HG03460 (cell line): Measurements from ENCODE around the gene B3GNT8.
"Not testable (repeated sequence)": the region's sequence is repeated elsewhere in the genome, so short reads cannot be mapped to it uniquely, and the experiment has no call there.

Experiments
- ATAC-seq: cut with Tn5 transposase; IDR thresholded peaks from one replicate; pipeline ENCODE4 v1.9.1; 2021; ENCODE audit not compliant: unreplicated experiment

Gene B3GNT8

GRCh38 chr19:41416194-41416674 lies 10.9 kb downstream of the B3GNT8 start:
- ATAC-seq, result no peak

GRCh38 chr19:41415154-41415571 lies 12.0 kb downstream of the B3GNT8 start:
- no peak for ATAC-seq

- no peak for ATAC-seq
Measured at GRCh38 chr19:41414461-41414860, 12.7 kb downstream of the B3GNT8 start.

- no peak for ATAC-seq
Measured at GRCh38 chr19:41413947-41414346, 13.2 kb downstream of the B3GNT8 start.

- no peak for ATAC-seq
Measured at GRCh38 chr19:41412953-41413352, 14.2 kb downstream of the B3GNT8 start.

- ATAC-seq, result no peak
Measured at GRCh38 chr19:41411968-41412265, 15.3 kb downstream of the B3GNT8 start.

- no peak for ATAC-seq
Measured at GRCh38 chr19:41411100-41411967, 15.8 kb downstream of the B3GNT8 start.

- no peak for ATAC-seq
Measured at GRCh38 chr19:41410336-41411054, 16.7 kb downstream of the B3GNT8 start.

- ATAC-seq, result no peak
Measured at GRCh38 chr19:41409288-41409687, 17.9 kb downstream of the B3GNT8 start.

- not testable (repeated sequence) for ATAC-seq
Measured at GRCh38 chr19:41408846-41409245, 18.3 kb downstream of the B3GNT8 start.

GRCh38 chr19:41408256-41408655 lies 18.9 kb downstream of the B3GNT8 start:
- no peak for ATAC-seq

- no peak for ATAC-seq
Measured at GRCh38 chr19:41407271-41407670, 19.9 kb downstream of the B3GNT8 start.

- no peak for ATAC-seq
Measured at GRCh38 chr19:41405776-41406175, 21.4 kb downstream of the B3GNT8 start.

- ATAC-seq, result no peak
Measured at GRCh38 chr19:41403181-41403970, 23.8 kb downstream of the B3GNT8 start.

GRCh38 chr19:41402010-41402409 lies 25.2 kb downstream of the B3GNT8 start:
- no peak for ATAC-seq

- no peak for ATAC-seq
Measured at GRCh38 chr19:41401483-41401882, 25.7 kb downstream of the B3GNT8 start.

- no peak for ATAC-seq
Measured at GRCh38 chr19:41399525-41399924, 27.6 kb downstream of the B3GNT8 start.

GRCh38 chr19:41399091-41399490 lies 28.1 kb downstream of the B3GNT8 start:
- no peak for ATAC-seq

GRCh38 chr19:41398598-41398997 lies 28.6 kb downstream of the B3GNT8 start:
- no peak for ATAC-seq

- ATAC-seq, result no peak
Measured at GRCh38 chr19:41398050-41398418, 29.1 kb downstream of the B3GNT8 start.
